ENCODE measurements around the gene OMA1. TPM values are rescaled to one million over a fixed set of nuclear protein-coding genes. Genes with fewer than 3 reads are reported as not detected.

OMA1 gene
- total RNA-seq, 3 donors from 2014 or later (not counting 1 experiment from before 2014, with no cell fraction given): 27.2 to 41.1 (median 31.2) TPM

DNA sequence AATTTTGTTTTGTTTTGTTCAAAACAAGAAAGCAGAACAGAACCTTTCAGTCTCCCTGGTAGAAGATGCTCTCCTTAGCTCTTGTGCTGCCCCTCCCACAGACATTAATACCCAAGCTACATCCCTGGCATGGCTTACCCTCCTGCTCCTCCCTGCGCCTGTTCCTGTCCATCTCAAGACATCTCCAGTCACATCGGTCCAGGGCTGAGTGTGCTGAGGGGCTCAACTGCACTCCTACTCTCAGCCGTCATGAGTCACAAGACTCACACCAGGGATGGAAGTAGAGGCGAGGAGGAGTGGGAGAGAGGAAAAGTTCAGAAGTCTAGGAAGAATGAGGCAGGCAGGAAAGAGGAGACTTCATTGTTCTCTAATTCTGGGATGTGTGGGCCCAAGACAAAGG, 39.7 kb upstream of the OMA1 start:
- peaks cover 29 to 36% of the 10 kb centered on the region in 2 donors for H3K27me3 Mint-ChIP-seq (ENCODE audit: low read depth in 2 of 2)
- Histone ChIP-seq H3K27me3 (ENCODE audit: control insufficient read depth, insufficient read depth, low read length) (no peaks in the 10 kb centered on the region), H3K27ac (ENCODE audit: low read length) (no peak overlapping the region), H3K4me3 (ENCODE audit: low read length) (no peak overlapping the region), H3K36me3 (ENCODE audit: control insufficient read depth, insufficient read depth, low read length) (no peaks in the 10 kb centered on the region), H3K9me3 (ENCODE audit: control insufficient read depth, insufficient read depth, low read length) (no peaks in the 10 kb centered on the region), H3K4me1 (ENCODE audit: control insufficient read depth, insufficient read depth, low read length) (no peaks in the 10 kb centered on the region)
- no peak overlapping the region for H3K4me3 Mint-ChIP-seq
- intact Hi-C loops (cut with micrococcal nuclease): no loop called here
- TF ChIP-seq, protein P1, sequence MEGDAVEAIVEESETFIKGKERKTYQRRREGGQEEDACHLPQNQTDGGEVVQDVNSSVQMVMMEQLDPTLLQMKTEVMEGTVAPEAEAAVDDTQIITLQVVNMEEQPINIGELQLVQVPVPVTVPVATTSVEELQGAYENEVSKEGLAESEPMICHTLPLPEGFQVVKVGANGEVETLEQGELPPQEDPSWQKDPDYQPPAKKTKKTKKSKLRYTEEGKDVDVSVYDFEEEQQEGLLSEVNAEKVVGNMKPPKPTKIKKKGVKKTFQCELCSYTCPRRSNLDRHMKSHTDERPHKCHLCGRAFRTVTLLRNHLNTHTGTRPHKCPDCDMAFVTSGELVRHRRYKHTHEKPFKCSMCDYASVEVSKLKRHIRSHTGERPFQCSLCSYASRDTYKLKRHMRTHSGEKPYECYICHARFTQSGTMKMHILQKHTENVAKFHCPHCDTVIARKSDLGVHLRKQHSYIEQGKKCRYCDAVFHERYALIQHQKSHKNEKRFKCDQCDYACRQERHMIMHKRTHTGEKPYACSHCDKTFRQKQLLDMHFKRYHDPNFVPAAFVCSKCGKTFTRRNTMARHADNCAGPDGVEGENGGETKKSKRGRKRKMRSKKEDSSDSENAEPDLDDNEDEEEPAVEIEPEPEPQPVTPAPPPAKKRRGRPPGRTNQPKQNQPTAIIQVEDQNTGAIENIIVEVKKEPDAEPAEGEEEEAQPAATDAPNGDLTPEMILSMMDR (IDR thresholded peaks at IDR 0.05): no peak
- H3K9me3 Mint-ChIP-seq: no peaks in the 10 kb centered on the region
- DNase-seq: no peak
- ATAC-seq: no peak
- H3K4me1 Mint-ChIP-seq: peaks cover 0 to 4% of the 10 kb centered on the region in 2 donors
- H3K36me3 Mint-ChIP-seq: no peaks in the 10 kb centered on the region
- no peak overlapping the region for H3K27ac Mint-ChIP-seq
- 93% methylated on average over 4 of the region's 4 CpGs for WGBS (ENCODE audit: insufficient coverage)

DNA sequence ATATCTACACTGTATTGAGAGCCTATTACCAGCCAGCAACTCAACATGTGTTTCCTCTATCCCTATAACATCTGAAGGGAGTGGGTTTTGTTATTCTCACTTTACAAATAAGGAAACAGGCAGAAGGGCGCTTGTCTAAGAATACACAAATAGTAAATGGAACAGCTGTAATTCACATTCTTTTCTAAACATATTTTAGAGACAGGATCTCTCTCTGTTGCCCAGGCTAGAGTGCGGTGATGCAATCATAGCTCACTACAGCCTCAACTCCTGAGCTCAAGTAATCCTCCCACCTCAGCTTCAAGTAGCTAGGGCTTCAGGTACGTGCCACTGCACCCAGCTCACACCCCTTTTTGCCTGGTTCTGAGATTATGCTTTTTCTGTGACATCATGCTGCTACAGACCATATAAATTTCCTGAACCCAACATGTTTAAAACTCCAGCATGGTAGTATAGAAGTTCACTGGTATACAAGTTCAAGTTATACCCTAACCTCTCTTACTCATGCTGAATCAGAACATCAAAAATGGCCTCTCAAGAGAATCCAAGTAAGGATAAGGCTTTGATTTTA, 39.1 kb upstream of the OMA1 start:
- Histone ChIP-seq H3K36me3 (ENCODE audit: control insufficient read depth, insufficient read depth, low read length) (no peaks in the 10 kb centered on the region), H3K27ac (ENCODE audit: low read length) (no peak overlapping the region), H3K4me1 (ENCODE audit: control insufficient read depth, insufficient read depth, low read length) (no peaks in the 10 kb centered on the region), H3K27me3 (ENCODE audit: control insufficient read depth, insufficient read depth, low read length) (no peaks in the 10 kb centered on the region), H3K9me3 (ENCODE audit: control insufficient read depth, insufficient read depth, low read length) (no peaks in the 10 kb centered on the region), H3K4me3 (ENCODE audit: low read length) (no peak overlapping the region)
- Mint-ChIP-seq H3K27ac (no peak overlapping the region), H3K4me3 (no peak overlapping the region), H3K36me3 (no peaks in the 10 kb centered on the region), H3K27me3 (ENCODE audit: low read depth in 2 of 2) (peaks cover 27 to 36% of the 10 kb centered on the region in 2 donors), H3K4me1 (peaks cover 0 to 4% of the 10 kb centered on the region in 2 donors), H3K9me3 (no peaks in the 10 kb centered on the region)
- intact Hi-C loops (cut with micrococcal nuclease): no loop called here
- TF ChIP-seq, protein P1 (IDR thresholded peaks at IDR 0.05): no peak
- DNase-seq: no peak
- WGBS (ENCODE audit: insufficient coverage): 75% methylated on average over 3 of the region's 3 CpGs
- no peak for ATAC-seq

DNA sequence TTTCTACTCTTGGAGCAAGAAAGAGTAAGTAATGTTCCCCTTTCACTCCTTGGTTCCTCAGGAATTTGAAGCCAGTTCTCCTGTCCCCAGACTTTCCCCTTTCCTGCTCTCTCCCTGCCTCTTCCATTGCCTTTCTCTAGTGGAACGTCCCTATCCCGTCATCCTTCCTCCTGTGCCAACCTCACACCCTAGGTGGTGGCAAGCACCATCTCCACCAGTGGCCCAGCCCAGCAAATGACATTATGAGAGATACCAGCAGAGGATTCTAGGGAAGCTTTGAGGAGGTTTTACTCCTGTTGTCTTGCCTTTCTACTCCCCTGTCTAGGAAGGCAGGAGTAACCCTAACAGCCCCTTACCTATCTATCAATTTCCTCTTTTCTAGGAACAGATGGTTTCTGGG, 38.6 kb upstream of the OMA1 start:
- ATAC-seq (no peak), DNase-seq (no peak)
- Histone ChIP-seq H3K4me1 (ENCODE audit: control insufficient read depth, insufficient read depth, low read length) (no peaks in the 10 kb centered on the region), H3K27ac (ENCODE audit: low read length) (no peak overlapping the region), H3K27me3 (ENCODE audit: control insufficient read depth, insufficient read depth, low read length) (no peaks in the 10 kb centered on the region), H3K36me3 (ENCODE audit: control insufficient read depth, insufficient read depth, low read length) (no peaks in the 10 kb centered on the region), H3K4me3 (ENCODE audit: low read length) (no peak overlapping the region), H3K9me3 (ENCODE audit: control insufficient read depth, insufficient read depth, low read length) (no peaks in the 10 kb centered on the region)
- Mint-ChIP-seq H3K27me3 (ENCODE audit: low read depth in 2 of 2) (peaks cover 22 to 36% of the 10 kb centered on the region in 2 donors), H3K9me3 (no peaks in the 10 kb centered on the region), H3K4me1 (peaks cover 0 to 4% of the 10 kb centered on the region in 2 donors), H3K27ac (no peak overlapping the region), H3K4me3 (no peak overlapping the region), H3K36me3 (no peaks in the 10 kb centered on the region)
- intact Hi-C loops (cut with micrococcal nuclease): no loop called here
- TF ChIP-seq, protein P1 (IDR thresholded peaks at IDR 0.05): no peak
- WGBS (ENCODE audit: insufficient coverage): 89% methylated on average over 2 of the region's 2 CpGs
